Right forelimb (tissue), 1 donor: ENCODE measurements around the gene TLE3.

Source experiments
- DNase-seq: peaks from one replicate; pipeline ENCODE4 v3.0.0-alpha.2; 2018

TLE3 gene

GRCh38 chr15:70061696-70062270 lies 35.9 kb downstream of the TLE3 start:
- no peak for DNase-seq

DNA sequence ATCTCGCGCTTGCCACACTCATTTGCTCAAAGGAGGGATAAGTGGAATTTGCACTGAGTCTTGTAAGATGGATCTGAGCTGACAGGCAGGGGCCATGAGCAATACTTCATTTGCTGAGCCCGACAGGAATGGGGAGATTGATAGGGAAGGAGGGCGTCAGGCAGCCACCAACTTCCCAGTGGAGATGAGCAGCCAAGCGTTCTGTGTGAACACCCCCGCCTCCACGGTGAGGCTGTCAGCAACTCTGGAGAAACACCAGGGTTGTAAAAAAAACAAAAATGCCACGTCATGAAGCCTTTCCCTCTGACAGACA lies 36.8 kb downstream of the TLE3 start:
- DNase-seq = peak; percentile 30

- DNase-seq = peak; percentile 18
Observed at GRCh38 chr15:70060214-70060992, 37.3 kb downstream of the TLE3 start.

- DNase-seq = peak; percentile 21
Observed at GRCh38 chr15:70059476-70060213, 38.1 kb downstream of the TLE3 start.

GRCh38 chr15:70058642-70059360 lies 38.9 kb downstream of the TLE3 start:
- peak; percentile 30 for DNase-seq

DNA sequence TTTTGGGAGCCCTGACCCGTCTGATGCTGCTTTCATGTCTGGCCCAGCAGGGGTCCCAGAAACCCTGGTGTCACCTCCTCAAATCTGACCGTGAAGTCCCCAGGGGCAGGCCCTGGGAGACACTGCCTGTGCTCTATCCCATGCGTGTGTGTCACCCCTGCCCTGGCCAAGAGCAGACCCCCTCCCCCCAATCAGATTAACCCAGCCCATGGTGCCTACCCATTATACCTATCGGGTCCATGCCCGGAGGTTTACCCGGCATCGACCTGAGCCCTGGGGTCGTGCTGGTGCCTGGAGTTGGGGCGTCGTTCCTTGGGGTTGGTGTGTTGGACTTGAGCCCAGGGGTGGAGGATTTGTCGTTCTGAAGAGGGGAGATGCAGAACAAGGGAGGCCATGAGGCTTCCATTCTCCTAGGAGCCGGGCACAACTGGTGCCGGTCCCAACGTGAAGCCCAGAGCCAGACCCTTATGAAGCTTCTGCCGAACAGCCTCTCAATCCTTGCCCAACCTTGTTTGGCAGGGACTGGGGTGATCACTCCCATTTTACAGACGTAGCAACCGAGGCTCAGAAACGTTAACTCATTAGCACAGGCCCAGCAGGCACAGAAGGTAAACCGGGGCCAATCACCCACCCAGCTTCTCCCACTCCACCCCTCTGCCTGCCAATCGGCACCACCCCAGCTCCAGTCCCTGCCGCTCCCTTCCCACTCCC lies 39.6 kb downstream of the TLE3 start:
- peak; percentile 34 for DNase-seq

- peak; percentile 37 for DNase-seq
Observed at GRCh38 chr15:70056091-70056680, 41.5 kb downstream of the TLE3 start.

- DNase-seq = no peak
Observed at GRCh38 chr15:70055601-70056051, 42.1 kb downstream of the TLE3 start.

DNA sequence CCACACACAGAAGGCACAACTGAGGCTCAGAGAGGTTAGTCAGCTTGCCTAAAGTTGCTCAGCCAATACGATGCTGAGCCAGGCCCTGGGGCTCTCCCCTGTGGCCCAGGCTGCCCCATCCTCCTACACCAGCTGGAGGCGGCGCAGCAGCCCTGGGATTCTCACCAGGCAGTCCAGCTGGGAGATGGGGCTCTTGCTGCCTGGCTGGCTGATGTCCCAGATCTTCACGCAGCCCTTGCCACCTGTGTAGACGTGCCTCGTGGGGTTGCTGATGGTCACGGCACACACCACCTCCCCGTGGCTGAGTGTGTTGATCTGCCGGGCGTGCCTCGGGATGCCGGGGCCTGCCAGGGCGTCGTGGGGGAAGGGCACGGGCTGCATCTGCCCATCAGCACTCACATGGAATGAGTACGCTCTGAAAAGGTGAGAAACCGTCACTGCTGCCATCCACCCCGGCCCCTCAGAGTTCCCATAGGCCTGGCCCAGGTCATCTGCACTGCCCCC lies 42.8 kb downstream of the TLE3 start:
- DNase-seq = peak; percentile 33

GRCh38 chr15:70054366-70054765 lies 43.4 kb downstream of the TLE3 start:
- no peak for DNase-seq

DNA sequence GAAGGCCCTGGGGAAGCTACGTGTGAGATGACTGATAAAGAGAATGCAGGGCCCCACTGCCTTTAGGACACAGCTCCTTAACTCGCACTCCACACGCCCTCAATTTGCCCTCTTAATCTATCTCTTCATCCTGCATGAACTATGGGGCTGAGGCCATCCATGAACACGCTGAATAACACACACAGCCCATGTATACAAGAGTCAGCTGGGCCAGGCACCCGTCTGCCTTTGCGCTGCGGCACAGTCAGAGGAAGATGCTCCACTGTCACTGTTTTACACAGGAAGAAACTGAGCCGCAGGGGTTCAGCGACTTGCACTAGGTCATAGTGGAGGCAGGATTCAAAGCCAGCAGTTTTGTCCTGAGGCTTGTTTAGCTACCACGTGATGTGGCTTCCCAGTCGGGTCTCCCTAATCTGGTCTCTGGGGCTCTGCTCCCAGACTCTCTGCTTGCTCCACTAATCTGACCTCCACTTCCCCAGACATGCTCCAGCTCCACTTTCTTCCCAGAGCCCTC lies 43.9 kb downstream of the TLE3 start:
- peak; percentile 33 for DNase-seq

- DNase-seq = peak; percentile 39
Observed at GRCh38 chr15:70053001-70053715, 44.6 kb downstream of the TLE3 start.

- DNase-seq = peak; percentile 32
Observed at GRCh38 chr15:70051948-70052633, 45.6 kb downstream of the TLE3 start.

- peak; percentile 28 for DNase-seq
Observed at GRCh38 chr15:70050970-70051369, 46.7 kb downstream of the TLE3 start.

GRCh38 chr15:70050441-70050840 lies 47.3 kb downstream of the TLE3 start:
- DNase-seq = peak; percentile 37

DNA sequence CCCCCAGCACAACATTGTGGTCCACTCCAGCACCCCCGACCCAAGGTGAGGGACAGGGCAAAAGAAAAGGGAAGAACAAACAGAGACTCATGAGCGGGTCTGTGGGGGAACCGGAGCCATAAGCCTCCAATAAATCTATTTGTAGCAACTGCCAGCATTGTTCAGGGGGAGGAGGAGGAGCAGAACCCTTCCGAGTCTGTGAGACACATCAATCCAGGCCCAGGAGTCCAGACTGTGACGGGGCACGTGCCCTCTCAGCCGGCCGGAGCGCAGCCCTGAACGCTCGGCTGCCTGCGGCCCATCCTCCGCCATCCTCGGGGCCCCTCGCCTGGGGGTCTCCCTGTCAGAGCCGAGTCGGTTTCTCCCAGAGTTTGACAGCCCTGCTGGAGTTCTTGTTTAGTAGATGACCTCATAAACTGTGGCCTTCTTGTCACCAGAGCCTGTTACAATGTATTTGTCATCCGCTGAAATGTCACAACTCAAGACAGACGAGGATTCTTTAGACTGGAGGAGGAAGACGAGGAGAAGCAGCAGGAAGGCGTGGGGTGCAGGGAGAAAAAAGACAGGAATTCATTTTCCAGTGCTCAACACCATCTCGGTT lies 47.9 kb downstream of the TLE3 start:
- DNase-seq = peak; percentile 31

DNA sequence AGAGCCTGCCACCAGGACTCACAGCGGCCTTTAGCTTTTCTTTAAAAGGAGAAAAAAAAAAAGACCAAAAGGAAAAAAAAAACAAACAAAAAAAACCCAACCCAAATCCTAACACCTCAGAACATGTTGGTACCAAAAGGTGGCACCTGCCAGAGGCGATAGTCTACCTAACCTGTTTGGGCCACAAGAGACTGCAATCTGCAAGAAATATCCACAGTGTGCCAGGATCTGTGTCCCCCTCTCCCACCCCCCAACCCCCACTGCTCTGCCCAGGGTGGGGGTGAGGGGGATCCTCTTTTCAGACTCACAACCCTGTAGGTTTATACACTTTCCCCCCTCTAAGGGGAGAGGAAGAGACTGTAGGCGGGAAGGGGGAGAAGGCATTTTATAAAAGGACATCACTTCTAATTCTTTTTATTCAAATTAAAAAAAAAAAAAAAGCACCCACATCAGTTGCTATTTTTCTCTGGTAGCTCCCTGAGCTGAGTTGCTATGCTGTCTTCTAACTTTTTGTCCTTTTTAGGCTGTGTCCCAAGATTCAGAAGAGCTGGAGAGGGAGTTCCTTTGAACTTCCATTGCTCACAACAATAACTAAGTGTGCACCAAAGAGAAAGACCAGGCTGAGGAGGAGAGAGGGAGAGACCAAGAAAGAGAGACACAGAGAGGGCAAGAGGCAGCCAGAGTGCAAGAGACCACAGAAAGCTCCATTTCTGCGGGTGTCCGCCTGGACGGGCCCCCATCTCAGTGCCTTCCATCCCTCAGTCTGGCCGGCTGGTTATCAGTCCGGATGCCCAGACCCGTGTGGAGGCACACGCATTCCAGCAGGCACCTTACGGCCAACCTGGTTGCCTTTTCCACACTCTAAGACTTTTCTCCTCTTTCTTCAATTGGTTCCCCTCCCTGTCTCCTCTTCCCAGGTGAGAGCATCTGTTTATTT lies 48.9 kb downstream of the TLE3 start:
- DNase-seq = peak; percentile 29

DNA sequence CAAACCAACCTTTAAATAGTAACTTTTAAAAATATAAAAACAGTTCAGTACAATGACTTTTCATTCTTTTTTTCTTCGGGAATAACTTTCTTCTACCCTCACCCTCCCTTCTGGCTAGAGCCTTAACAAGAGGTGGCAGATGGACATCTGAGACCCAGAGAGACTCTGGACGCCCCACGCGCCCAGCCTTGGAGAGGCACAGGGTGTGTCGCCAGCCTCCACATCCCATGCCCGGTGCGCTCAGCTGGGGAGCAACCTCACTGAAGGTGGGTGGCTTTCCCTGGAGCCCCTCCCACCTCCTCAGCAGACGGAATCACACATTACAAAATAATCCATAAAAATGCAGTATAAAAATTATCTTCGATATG lies 49.5 kb downstream of the TLE3 start:
- no peak for DNase-seq
